DOHH2 (cell line): ENCODE results near the gene PLXNC1.

ENCODE experiments used
- EZH2phosphoT487 ChIP-seq: fragments of 200-600 bp; sonication (generic); IDR thresholded peaks from 2 replicates; pipeline ENCODE4 v1.6.1; 2017; ENCODE audit warnings: borderline replicate concordance, mild to moderate bottlenecking, antibody characterized with exemption, low read length, moderate library complexity, mixed read lengths
- TF ChIP-seq, protein P1 (sequence below): fragments of 200-600 bp; sonication (generic); IDR thresholded peaks from one replicate; pipeline ENCODE4 v1.5.1; 2014; ENCODE audit warnings: antibody characterized with exemption, mild to moderate bottlenecking, low read depth, low read length; ENCODE audit not compliant: poor library complexity, severe bottlenecking

DNA sequence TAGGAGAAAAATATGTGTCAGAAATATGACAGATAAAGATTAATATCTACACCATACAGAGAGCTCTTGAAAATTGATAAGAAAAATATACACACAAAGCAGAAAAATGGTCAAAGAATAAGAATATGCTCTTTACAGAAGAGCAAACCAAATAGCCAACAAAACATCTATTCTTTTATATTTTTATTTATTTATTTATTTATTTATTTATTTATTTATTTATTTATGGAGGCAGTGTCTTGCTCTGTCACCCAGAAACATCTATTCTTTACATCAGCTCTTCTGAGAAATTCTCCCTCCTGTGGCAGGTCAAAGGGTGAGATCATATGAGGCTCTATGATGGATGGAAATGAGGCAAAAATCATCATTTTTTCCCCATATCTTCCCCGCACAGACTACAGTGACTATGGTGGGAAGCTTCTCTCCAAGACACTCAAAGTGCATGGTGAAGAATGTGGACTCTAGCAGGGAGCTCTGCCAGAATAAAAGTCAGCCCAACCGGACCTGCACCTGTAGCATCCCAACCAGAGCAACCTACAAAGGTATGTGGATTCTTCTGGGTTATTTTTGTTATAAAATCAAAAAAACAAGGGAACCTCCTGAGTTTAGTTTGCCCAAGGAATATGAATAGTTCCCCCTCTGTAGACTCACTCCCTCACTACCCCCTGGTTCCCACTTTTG is 71.4 kb downstream of the PLXNC1 start:
- TF ChIP-seq EZH2phosphoT487 = no peak
- TF ChIP-seq, protein P1, sequence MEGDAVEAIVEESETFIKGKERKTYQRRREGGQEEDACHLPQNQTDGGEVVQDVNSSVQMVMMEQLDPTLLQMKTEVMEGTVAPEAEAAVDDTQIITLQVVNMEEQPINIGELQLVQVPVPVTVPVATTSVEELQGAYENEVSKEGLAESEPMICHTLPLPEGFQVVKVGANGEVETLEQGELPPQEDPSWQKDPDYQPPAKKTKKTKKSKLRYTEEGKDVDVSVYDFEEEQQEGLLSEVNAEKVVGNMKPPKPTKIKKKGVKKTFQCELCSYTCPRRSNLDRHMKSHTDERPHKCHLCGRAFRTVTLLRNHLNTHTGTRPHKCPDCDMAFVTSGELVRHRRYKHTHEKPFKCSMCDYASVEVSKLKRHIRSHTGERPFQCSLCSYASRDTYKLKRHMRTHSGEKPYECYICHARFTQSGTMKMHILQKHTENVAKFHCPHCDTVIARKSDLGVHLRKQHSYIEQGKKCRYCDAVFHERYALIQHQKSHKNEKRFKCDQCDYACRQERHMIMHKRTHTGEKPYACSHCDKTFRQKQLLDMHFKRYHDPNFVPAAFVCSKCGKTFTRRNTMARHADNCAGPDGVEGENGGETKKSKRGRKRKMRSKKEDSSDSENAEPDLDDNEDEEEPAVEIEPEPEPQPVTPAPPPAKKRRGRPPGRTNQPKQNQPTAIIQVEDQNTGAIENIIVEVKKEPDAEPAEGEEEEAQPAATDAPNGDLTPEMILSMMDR = no peak
